ENCODE results near the gene MCEE. TPM values are rescaled to one million over a fixed set of nuclear protein-coding genes. Genes with fewer than 3 reads are reported as not detected.

MCEE gene
- polyA plus RNA-seq, 1 of the 3 experiments (the other 2 are of a cell fraction) = 6.2 TPM

- TF ChIP-seq PBX3 (IDR thresholded peaks at IDR 0.05) (no peak), RCOR1 (IDR thresholded peaks at IDR 0.05; ENCODE audit: low read length) (no peak), GATA2 (CRISPR knock-in tag; IDR thresholded peaks at IDR 0.05) (no peak), ELF1 (IDR thresholded peaks at IDR 0.05) (no peak), GABPA (IDR thresholded peaks at IDR 0.05; ENCODE audit: low read depth) (no peak), EP300 (IDR thresholded peaks at IDR 0.05; ENCODE audit: borderline replicate concordance in 1 of 2, low read depth in 1 of 2, low read length in 1 of 2) (no peak), SMC3 (IDR thresholded peaks at IDR 0.05; ENCODE audit: low read depth, low read length) (no peak), RAD21 (IDR thresholded peaks at IDR 0.05; ENCODE audit: low read length) (no peak)
Measured at GRCh38 chr2:71174207-71174606, 44.2 kb upstream of the MCEE start (continued).

- Histone ChIP-seq H3K79me2 (ENCODE audit: insufficient read depth) (no peaks in the 10 kb centered on the region), H3K4me3 (ENCODE audit: low read depth in 2 of 2, low read length in 1 of 2) (no peak overlapping the region), H3K4me2 (no peak overlapping the region), H3F3A (replicated peaks; ENCODE audit: insufficient read depth) (no peaks in the 10 kb centered on the region), H3K9me3 (no peaks in the 10 kb centered on the region), H2AFZ (ENCODE audit: low read depth) (no peak overlapping the region), H3K27ac (ENCODE audit: low read depth in 2 of 2, low read length in 1 of 2) (no peak overlapping the region), H3K27me3 (ENCODE audit: insufficient read depth) (peaks cover 13% of the 10 kb centered on the region), H3K9me2 (no peaks in the 10 kb centered on the region), H3K9ac (no peak overlapping the region), H3K36me3 (replicated peaks in 1 of 2; ENCODE audit: control insufficient read depth in 1 of 2, insufficient read depth in 2 of 2, low read length in 1 of 2) (no peaks in the 10 kb centered on the region), H4K20me1 (ENCODE audit: insufficient read depth) (no peaks in the 10 kb centered on the region), H3K4me1 (ENCODE audit: control insufficient read depth in 1 of 2, insufficient read depth in 2 of 2, low read depth in 1 of 2, low read length in 1 of 2) (no peaks in the 10 kb centered on the region)
- POLR2A ChIA-PET = no interaction called here
- no peak for DNase-seq
- TF ChIP-seq RXRA (IDR thresholded peaks at IDR 0.05; ENCODE audit: borderline replicate concordance, low read depth) (no peak), YY1 (IDR thresholded peaks at IDR 0.05; ENCODE audit: low read depth) (no peak), MEF2A (IDR thresholded peaks at IDR 0.05; ENCODE audit: borderline replicate concordance, low read depth) (no peak), FOXM1 (IDR thresholded peaks at IDR 0.05; ENCODE audit: low read depth) (no peak), TAF1 (IDR thresholded peaks at IDR 0.05; ENCODE audit: borderline replicate concordance, low read depth, low read length) (no peak), EZH2phosphoT487 (IDR thresholded peaks at IDR 0.05; ENCODE audit: borderline replicate concordance, low read depth) (no peak), GABPA (IDR thresholded peaks at IDR 0.05; ENCODE audit: low read depth) (no peak), TCF12 (IDR thresholded peaks at IDR 0.05) (no peak), SIN3A (IDR thresholded peaks at IDR 0.05; ENCODE audit: borderline replicate concordance, low read depth, low read length) (no peak), NFIC (IDR thresholded peaks at IDR 0.05; ENCODE audit: borderline replicate concordance) (no peak), JUND (IDR thresholded peaks at IDR 0.05) (no peak)
- CTCF ChIA-PET = interaction anchor here (1.0 kb wide), 1 partner anchor 16 kb away, joined by 5 read pairs; no protein-coding TSS in a partner anchor
- WGBS (ENCODE audit: low lambda C conversion rate) = no CpG with 5 or more reads among the region's 1 CpG
Measured at GRCh38 chr2:71173096-71173495, 43.1 kb upstream of the MCEE start.

GRCh38 chr2:71166812-71167211, 36.8 kb upstream of the MCEE start:
- Histone ChIP-seq H2AFZ (ENCODE audit: low read depth) (no peak overlapping the region), H3K27me3 (ENCODE audit: insufficient read depth) (no peaks in the 10 kb centered on the region), H3K9ac (no peak overlapping the region), H3K4me2 (no peak overlapping the region), H3K4me1 (ENCODE audit: control insufficient read depth in 1 of 2, insufficient read depth in 2 of 2, low read depth in 1 of 2, low read length in 1 of 2) (no peaks in the 10 kb centered on the region), H3K27ac (ENCODE audit: low read depth in 2 of 2, low read length in 1 of 2) (no peak overlapping the region), H4K20me1 (ENCODE audit: insufficient read depth) (no peaks in the 10 kb centered on the region), H3K36me3 (replicated peaks in 1 of 2; ENCODE audit: control insufficient read depth in 1 of 2, insufficient read depth in 2 of 2, low read length in 1 of 2) (no peaks in the 10 kb centered on the region), H3K9me2 (no peaks in the 10 kb centered on the region), H3K4me3 (ENCODE audit: low read depth in 2 of 2, low read length in 1 of 2) (no peak overlapping the region), H3K79me2 (ENCODE audit: insufficient read depth) (no peaks in the 10 kb centered on the region), H3K9me3 (no peaks in the 10 kb centered on the region), H3F3A (replicated peaks; ENCODE audit: insufficient read depth) (no peaks in the 10 kb centered on the region)
- CTCF ChIA-PET = interaction anchor here (0.9 kb wide), 1 partner anchor 23 kb away, joined by 3 read pairs; no protein-coding TSS in a partner anchor
- 42% methylated on average over 3 of the region's 3 CpGs for WGBS (ENCODE audit: low lambda C conversion rate)
- POLR2A ChIA-PET = no interaction called here
- DNase-seq = no peak
- no peak for TF ChIP-seq ELF1 (IDR thresholded peaks at IDR 0.05)
- no peak for TF ChIP-seq JUND (IDR thresholded peaks at IDR 0.05)
- TF ChIP-seq ZBTB33 (IDR thresholded peaks at IDR 0.05; ENCODE audit: borderline replicate concordance, low read depth) = no peak
- no peak for TF ChIP-seq EP300 (IDR thresholded peaks at IDR 0.05; ENCODE audit: borderline replicate concordance in 1 of 2, low read depth in 1 of 2, low read length in 1 of 2)
- no peak for TF ChIP-seq MEF2A (IDR thresholded peaks at IDR 0.05; ENCODE audit: borderline replicate concordance, low read depth)
- TF ChIP-seq CHD2 (IDR thresholded peaks at IDR 0.05; ENCODE audit: low read length, partially characterized antibody) = no peak
- TF ChIP-seq RXRA (IDR thresholded peaks at IDR 0.05; ENCODE audit: borderline replicate concordance, low read depth) = no peak
- no peak for TF ChIP-seq MAX (IDR thresholded peaks at IDR 0.05; ENCODE audit: low read depth)
- no peak for TF ChIP-seq REST (IDR thresholded peaks at IDR 0.05; ENCODE audit: low read depth, low read length)
